NCI-H460 (cell line): ENCODE data around the gene S100A12. TPM values are rescaled to one million over a fixed set of nuclear protein-coding genes. Genes with fewer than 3 reads are reported as not detected.
"Not testable (repeated sequence)": the region's sequence is repeated elsewhere in the genome, so short reads cannot be mapped to it uniquely, and the experiment has no call there.

ENCODE experiments used
- DNase-seq: peaks from one replicate; pipeline ENCODE4 v3.0.0-alpha.2; 2016; ENCODE audit warnings: low read depth; ENCODE audit errors: extremely low read depth
- total RNA-seq: library from RNA; depleted of rRNA; stranded (reverse); fragments of >200 nt; shearing (Covaris generic); gene quantifications from 2 replicates; pipeline ENCODE4 v1.2.3, GENCODE V29; 2014

S100A12 gene
- total RNA-seq, 1 experiment from 2014 or later, result not detected

DNA sequence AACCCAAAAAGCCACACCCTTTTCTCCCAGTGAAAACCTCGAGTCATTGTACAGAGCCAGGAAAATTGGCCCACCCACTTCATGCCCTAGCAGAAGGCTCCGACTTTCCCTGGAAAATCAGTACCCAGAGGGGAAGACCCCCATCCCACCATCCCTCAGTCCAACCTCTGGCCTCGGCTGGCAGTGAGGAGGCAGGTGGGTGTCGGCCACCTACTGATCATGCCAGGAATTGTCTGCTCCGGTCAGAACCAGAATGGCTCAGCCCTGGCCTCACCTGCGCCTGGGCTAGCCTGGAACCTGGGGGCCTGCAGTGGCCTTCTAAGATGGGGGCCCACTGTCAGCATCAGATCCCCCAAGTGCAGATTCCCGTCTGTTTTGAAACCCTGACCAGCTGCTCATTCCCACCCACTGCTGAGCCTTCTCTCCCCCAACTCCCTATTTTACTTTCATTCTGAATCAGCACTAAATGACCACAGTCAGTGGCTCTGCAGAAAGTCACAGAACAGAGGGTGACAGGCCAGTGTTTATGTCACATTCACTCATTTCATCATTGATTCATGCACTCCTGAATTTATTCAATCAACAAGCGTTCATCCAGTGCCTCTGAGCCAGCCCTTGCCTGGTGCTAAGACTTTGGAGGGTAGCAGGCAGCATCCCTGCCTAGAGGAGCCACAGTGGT lies 20.8 kb downstream of the S100A12 start:
- no peak for DNase-seq

DNA sequence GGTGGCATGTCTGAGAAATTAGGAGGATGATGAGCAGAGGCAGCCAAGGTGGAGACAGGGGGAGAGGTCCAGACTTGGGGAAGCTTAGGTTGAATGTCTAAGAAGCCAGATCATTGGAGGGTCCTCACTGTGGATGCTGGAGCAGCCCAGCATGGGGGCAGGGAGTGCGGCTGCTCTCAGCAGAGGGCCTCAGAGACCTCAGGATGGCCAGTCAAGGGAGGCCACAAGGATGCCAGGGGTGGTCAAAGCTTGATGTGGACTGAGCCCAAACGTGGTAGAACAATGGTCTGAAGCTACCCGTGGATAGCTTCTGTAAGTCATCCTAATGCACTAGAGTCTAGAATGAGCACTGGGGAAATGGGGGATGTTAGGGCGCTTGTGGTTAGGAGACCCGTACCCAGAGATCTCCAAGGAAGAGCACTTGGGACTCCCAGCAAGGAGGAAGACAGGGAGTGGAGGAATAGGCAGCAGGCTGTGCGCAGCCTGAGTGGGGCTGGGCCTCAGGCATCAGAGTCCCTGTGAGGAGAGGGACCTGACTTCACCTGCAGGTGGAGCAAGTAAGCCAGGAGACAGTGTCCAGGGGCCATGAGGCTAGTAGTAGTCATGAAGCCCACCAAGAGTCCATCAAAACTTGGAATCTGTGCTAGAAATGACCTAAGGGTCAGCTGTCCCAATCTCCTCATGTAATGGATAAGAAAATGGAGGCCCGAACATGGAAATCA lies 22.0 kb downstream of the S100A12 start:
- DNase-seq, result no peak

DNA sequence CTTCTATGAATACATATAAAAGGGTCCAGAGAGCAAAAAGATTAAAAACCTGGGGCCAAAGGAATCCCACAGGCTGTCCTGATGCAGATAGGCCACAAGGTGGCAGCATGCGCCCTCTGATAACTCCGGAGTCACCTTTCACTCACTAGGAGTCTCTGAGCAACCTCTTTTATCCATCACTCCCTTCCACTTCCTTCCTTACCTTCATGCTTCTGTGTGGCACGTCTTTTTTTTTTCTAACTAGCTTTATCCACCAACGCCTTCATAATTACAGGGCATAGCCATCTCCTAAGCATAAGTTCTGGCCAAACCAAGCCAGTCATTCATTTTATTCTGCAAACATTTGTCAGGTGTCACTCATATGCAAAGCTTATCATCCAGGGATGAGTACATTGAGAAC lies 22.9 kb downstream of the S100A12 start:
- peak; percentile 74 for DNase-seq

DNA sequence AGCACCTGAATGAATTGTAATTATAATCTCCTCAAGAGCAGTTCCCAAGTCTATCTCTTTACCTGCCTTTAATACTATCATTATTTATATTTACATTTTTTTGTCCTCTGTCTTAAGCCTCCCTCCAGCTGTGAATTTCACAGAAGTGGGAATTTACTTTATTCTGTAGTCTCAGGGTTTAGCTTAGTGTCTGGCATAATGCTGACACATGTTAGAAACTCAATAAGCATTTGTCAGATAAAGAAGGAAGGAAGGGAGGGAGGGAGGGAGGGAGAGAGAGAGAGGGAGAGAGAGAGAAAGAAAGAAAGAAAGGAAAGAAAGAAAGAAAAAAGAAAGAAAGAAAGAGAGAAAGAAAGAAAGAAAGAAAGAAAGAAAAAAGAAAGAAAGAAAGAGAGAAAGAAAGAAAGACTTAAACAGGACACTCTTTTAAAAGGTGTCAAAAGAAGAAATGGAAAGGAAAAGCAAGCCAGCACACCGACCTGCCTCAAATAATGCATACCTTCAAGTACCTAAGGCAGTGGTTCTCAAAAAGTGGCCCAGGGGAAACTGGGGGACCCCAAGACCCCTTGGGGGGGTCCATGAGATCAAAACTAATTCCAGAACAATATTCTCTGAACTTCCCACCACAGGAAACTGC lies 25.0 kb downstream of the S100A12 start:
- no peak for DNase-seq

DNA sequence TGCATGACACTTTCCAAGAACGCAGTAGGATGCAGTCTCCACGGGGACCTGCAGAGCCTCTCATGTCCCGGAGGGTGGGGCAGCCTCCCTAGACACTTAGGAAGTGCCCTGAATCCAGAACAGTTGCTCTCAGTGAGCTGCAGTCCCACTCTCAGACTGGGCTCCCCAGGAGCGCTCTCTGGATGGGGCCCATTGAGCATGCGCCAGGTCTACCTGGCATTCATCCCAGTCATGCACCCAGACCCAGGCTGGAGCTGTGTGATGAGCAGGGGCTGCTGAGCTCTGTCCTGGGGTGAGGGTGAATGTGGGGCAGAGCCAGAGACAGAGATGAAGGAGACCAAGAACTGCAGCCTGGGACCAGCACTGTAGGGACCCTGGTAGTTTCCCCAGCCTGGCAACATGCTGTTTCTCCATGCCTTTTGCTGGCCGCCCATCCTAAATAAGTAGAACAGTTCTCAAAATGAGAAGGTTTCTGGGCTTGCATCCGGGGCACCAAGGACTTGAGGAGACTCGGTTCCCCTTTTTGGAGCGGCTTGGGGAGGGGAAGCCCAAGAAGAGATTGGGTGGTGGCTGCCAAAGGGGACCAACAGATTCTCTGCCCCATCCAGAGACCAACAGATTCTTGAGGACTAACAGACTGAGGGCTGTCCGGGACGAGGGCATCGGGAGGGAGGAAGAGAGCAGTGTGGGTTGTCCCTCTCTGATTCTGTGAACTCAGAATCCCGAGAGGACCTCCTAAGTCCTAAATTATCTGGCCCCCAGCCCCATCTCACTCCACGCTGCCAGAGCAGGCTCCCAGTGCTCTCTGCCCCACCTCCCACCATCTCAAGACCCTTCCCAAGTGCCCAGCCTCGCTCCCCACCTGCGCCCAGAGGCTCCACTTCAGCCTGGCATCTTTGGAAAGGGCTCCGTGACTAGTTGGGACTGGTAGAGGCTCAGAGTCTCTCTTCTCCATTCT lies 25.8 kb downstream of the S100A12 start:
- DNase-seq, result no peak

DNA sequence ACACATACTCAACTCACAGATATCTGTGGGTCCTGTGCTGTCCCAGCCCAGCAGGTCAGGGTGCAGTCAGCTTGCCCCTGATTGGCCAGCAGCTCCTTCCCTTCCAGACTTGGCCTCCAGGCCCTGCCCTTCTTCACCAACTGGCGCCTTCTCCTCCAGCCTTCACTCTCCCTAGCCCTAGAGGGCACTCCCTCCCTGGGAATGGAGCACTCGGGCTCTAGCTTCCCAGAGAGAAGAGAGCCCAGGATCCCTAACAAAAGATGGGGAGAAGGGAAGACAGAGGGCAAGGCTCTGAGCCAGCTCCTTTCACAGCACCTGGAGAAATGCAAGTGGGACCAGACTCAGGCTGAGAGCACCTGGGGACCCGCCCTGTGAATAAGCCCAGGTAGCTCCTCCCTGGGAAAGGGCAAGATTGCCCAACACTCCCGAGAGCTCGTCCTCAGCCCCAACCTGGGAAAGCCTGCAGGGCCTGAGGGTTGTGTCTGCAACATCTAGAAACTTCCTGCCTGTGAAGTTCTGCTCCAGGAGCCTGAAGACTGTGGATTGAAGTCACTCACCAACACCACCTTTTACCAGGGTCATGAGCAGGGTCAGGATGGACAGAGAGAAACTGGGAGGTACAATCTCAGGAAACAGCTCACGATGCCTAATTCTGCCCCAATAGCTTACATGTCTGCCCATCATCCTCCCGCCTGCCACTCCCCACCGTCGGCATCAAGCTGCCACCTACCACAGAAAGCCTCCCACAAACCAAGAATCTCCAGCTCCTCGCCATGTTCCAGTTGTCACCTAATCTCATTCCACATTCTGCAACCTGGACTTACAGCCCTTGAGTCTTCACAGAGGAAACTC lies 26.7 kb downstream of the S100A12 start, which contains the start of gene PGLYRP4:
PGLYRP4 (minus strand) TSS at position 331 of the 852 bp plus-strand sequence. CDS start 909 bp downstream, outside the sequence.
- DNase-seq, result no peak

DNA sequence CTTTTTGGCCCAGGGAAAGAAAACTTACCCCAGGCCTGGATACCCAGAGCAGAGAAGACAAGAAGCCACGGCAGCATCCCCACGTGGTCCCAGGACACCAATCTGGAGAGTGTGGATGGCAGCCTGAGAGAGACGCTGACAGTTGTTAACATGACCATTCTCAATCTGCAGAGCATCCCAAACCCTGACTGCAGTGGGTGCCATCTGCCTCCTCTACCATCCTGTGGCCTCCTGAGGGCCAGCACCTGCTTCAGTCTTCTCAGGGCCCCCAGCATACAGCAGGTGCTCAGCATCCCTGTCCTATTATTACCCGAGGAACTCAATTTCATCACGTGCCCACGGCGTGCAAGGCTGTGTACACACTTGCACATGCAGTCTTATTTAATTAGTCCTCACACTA lies 27.6 kb downstream of the S100A12 start:
- DNase-seq, result no peak

DNA sequence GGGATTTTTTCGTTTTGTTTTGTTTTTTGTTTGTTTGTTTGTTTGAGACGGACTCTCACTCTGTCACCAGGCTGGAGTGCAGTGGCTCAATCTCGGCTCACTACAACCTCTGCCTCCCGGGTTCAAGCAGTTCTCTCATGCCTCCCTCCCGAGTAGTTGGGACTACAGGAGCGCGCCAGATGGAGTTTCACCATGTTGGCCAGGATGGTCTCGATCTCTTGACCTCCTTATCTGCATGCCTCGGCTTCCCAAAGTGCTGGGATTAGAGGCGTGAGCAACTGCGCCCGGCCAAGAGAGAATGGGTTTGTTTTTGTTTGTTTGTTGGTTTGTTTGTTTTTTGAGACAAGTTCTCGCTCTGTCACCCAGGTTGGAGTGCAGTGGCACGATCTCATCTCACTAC lies 28.4 kb downstream of the S100A12 start:
- not testable (repeated sequence) for DNase-seq

DNA sequence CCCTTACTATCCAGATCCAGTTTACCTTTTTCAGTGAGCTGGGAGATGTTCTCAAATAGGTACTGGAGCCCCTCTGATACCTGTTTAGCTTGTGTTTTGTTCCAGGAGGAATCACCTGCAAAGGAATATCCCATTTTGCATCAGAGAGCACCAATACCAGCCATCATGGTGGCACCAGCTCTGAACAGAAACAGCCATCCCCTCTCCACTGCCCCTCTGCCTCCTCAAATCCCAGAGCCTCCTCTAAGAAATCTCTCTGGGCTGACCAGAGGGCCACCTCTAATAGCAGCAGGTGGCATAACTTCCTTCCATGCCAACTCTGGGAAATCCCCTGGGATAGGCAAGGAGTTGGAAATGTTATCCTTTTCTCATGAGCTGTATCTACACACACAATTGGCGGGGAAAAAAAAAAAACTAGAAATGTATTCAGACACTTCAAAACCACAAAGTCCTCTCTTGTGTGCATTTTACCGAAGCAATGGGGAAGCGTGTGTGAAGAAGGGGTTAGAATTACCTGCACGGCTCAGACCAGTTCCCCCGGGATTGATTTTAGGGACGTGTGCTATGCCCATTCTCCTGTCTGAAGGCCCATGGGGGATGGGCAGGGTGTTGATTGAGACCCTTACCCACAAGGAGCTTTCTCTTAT lies 29.2 kb downstream of the S100A12 start:
- DNase-seq, result no peak

DNA sequence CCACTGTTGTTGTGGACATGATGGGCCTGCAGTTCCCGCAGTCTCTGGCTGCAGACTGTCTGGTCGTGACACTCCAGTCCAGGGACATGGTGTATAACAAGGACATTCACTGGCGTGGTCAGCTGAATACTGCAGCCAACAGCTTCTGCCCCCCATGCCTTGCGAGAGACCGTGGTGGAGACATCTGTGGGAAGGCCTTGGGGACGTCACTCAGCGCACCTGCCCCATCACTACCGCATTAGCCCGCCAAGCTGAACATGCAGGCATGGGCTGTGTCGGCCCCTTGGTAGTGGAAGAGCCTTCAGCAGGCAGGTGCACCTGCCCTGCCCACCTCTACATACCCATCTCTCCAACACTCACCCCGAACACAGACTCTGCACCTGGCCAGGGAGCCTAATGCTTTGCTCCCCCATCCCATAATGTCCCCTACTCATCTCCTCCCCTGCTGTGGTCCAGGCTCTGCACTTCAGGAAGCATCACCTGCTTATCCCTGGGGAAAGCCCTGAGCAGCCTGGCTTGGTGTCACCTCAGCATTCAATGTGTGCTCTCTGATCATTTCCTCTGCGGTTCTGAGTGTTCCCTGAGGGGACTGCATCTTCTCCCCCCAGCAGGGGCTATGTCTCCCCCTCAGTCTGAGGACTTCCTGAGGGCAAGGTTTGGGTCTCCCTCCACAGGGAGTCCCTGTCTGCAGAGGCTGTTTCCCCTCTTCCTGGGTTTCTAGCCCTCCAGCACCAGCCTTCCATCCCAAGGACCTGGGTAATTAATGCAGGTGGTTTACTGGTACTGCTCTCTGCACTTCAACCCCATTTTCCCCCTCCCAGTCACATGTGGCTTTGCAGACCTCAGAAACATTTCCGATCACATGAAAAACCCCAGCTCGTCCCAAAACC lies 30.0 kb downstream of the S100A12 start:
- no peak for DNase-seq

DNA sequence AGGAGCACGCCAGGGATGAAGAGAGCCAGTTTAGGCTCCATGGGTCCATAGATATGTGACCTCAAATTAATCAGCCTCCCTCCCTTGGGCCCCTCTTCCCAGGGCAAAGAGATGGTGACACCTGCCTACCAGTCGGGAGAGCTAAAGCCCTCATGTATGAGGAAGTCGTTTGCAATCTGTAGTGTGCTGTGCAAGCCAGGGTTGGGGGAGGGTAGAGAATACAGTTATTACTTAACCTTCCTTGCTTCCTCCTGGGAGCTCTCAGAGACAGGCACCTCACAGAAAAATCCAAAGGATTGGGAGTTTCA lies 30.7 kb downstream of the S100A12 start:
- DNase-seq, result no peak

DNA sequence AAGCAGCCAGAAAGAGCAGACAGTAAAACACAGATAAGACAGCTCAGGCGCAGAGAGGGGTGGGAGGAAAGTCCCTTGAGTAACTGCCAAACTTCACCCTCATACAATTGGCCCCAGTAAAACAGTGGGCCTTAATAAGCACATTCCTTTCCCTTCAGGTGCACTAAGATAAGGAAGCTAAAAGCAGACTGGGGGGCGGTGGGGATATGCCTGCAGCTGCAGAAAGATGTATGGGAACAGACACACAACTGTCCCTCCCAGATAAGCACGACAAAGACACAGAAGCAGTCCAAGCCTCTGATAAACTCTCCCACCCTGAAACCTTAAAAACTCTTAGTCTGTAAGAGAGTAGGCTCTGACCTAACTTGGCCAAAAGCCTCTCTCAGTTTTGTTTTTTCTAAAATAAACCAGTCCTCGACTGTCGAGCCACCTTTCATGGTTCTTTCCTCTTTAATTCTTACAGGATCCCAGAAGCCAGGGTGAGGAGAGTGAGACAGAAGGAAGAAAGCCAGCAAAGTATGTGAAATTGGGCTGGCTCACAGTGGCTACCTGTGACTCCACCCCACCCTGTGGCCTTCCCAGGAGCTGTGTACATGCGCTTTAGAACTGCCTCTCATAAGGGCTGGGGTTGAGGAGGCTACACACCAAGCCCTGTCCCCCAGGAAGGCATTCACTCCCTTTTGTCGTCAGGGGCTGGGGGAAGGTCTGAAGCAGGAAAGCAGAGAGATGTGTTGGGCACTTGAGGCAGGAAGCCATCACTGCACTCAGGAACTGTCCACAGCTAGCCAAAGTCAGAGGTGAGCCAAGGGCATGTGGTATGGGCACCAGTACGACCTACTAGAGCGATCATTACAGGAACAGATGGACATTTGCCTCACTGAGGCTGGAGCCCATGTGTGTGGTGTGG lies 31.4 kb downstream of the S100A12 start:
- DNase-seq, result no peak

DNA sequence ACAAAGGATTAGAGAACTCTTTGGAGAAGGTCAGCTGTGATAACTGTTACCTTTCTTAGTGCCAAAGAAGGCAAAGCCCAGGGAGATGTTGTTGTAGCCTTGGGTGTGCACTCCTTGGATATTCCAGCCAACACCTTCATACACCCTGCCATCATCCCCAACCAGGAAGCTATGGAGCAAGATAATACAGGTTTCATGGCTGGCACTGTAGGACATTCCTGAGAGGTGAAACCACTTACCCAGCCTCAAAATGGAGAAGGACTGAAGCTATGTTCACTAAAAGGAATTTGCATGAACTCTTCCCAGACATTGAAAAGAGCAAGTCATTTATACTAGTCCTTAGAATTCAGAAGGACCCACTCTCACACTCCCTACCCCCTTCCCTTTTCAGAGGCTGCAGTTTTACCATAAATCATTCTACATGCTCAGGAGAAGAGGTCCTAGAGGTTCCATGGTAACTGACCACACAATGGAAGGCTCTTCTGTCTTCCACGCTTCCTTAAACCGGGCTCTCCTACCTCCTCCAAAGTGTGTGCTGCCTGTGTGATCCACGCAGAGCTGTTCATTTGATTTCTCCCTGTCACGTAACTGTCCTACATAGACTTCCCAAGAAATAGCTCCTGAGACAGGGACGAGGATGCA lies 32.3 kb downstream of the S100A12 start:
- no peak for DNase-seq

DNA sequence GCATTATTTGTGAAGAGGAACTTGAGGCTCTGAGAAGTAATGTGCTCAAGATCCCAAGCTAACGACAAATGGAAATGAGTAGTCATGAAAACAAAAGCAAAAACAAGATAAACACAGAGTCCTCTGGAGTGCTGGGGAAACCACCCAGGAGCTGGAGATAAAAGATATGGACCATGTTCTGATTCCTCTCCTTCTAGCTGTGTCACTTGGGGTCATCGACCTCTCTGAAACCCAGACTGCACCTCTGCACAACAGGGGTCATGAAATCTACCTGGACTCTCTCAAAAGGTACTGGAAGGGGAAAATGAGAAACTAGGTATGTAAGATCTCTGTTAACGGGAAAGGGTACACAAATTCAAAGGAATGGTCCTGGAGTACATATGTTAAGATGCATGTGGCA lies 33.2 kb downstream of the S100A12 start:
- DNase-seq, result no peak

DNA sequence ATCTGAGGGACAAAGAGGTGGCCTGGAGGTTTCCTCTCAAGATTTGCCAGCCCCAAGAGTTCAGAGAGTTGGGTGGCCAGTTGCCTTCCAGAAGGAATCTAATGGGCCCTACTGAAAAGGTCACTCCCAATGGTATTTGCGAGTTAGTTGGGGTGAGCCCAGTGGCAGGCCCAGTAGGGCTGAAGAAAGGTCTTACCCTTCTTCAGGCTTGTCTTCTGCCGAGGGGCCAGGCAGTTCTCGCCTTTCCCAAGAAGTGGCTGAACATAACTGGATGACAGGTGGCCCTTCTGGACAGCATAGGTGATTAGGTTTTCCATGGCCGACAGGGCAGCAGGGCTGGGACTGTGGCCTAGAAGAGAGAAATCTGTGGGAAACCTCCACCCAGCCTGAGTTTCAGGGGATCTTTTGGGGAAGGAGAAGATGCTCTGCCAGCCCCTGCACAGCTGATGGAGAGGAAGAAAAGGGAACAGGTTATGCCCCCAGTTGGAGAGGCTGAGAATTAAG lies 33.9 kb downstream of the S100A12 start:
- no peak for DNase-seq

DNA sequence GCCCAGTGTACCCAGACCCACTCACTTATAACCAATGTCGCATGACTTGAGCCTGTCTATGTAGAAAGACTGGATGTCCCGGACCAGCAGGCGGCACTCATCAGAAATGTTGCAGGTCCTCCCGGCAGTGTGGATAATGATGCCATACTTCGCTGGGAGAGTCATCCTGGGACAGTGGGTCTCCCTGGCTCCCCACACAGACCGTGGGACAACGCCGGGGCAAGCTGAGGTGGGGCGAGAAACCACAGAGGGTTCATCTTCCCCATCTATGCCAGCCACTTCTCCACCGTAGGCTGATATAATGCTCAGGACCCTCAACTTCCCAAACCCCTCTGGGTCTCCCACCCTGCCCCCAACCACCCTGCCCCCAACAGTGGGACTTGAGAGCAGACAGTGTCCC lies 35.1 kb downstream of the S100A12 start:
- no peak for DNase-seq

DNA sequence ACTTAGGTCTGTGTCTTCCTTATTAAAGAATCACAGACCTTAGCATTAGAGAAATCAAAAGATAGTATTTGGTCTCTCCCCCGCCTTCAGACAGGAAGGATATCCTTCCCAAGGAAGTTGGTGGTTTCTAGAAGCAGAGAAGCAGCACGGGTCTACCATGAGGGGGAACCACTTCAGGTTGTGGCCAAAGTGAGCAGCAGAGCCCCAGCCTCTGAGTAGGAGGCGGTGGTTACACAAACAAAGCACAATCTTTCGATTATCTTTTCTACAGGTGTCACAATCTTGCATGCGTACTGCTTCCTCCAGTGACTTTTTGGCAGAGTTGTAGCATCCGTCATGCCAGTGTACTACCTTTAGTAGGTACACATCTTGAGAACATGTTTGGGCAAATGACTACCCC lies 35.6 kb downstream of the S100A12 start:
- DNase-seq, result no peak
